ENCODE results near the gene HMGXB4.

The HMGXB4 gene

GRCh38 chr22:35327690-35328471 lies 70.6 kb downstream of the HMGXB4 start:
- no peaks in the 10 kb centered on the region for H4K20me1 ChIP-seq (ENCODE audit: control insufficient read depth, insufficient read depth, low read depth, low read length)
- H3K79me2 ChIP-seq (ENCODE audit: control insufficient read depth, low read length) = no peaks in the 10 kb centered on the region
- no peaks in the 10 kb centered on the region for H3K9me2 ChIP-seq (replicated peaks; ENCODE audit: control insufficient read depth, low read length)
- no peaks in the 10 kb centered on the region for H3K36me3 ChIP-seq (ENCODE audit: control insufficient read depth, low read length)
- H3K4me3 ChIP-seq (ENCODE audit: low read length) = no peak overlapping the region
- H3K27ac ChIP-seq (ENCODE audit: low read depth, low read length) = no peak overlapping the region
- H3K4me1 ChIP-seq (ENCODE audit: control insufficient read depth, low read length) = peaks cover 20% of the 10 kb centered on the region
- H3K27me3 ChIP-seq (ENCODE audit: control insufficient read depth, low read length) = no peaks in the 10 kb centered on the region
- H3K4me2 ChIP-seq (ENCODE audit: low read length) = no peak overlapping the region
- TF ChIP-seq EZH2phosphoT487 (IDR thresholded peaks at IDR 0.05; ENCODE audit: borderline replicate concordance, low read length) (no peak), CTCF (IDR thresholded peaks at IDR 0.05; ENCODE audit: low read depth, low read length, poor library complexity, severe bottlenecking) (no peak)
- H3F3A ChIP-seq (ENCODE audit: control insufficient read depth, insufficient read depth) = peaks cover 2% of the 10 kb centered on the region; the same call in 1 of the 2 replicates
- no peaks in the 10 kb centered on the region for H3K9me3 ChIP-seq (ENCODE audit: control insufficient read depth, insufficient read depth, low read length)

DNA sequence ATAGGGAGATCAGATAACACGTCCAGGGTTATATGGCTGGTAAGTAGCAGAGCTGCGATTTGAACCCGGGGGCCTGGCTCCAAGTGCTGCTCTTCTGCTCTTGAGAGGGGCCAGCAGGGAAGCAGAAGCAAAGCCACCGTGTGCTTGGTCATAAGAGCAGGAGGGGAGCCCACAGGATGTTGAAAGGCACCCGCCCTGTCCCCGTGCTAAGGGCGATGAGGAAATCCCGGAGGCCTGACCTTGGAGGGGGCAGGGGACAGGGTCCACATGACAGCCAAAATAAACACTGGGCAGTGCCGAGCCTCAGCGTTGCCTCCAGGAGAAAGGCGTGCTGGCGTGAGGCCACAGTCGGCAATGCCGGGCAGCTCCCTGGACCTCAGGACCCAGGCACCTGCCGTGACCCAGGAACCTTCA lies 71.2 kb downstream of the HMGXB4 start:
- Histone ChIP-seq H3K36me3 (ENCODE audit: control insufficient read depth, low read length) (no peaks in the 10 kb centered on the region), H4K20me1 (ENCODE audit: control insufficient read depth, insufficient read depth, low read depth, low read length) (no peaks in the 10 kb centered on the region), H3K4me2 (ENCODE audit: low read length) (no peak overlapping the region), H3F3A (ENCODE audit: control insufficient read depth, insufficient read depth) (peaks cover 2% of the 10 kb centered on the region; the same call in 1 of the 2 replicates), H3K4me3 (ENCODE audit: low read length) (no peak overlapping the region), H3K79me2 (ENCODE audit: control insufficient read depth, low read length) (no peaks in the 10 kb centered on the region), H3K27ac (ENCODE audit: low read depth, low read length) (no peak overlapping the region), H3K9me3 (ENCODE audit: control insufficient read depth, insufficient read depth, low read length) (no peaks in the 10 kb centered on the region), H3K9me2 (replicated peaks; ENCODE audit: control insufficient read depth, low read length) (no peaks in the 10 kb centered on the region), H3K4me1 (ENCODE audit: control insufficient read depth, low read length) (peaks cover 20% of the 10 kb centered on the region), H3K27me3 (ENCODE audit: control insufficient read depth, low read length) (no peaks in the 10 kb centered on the region)
- TF ChIP-seq CTCF (IDR thresholded peaks at IDR 0.05; ENCODE audit: low read depth, low read length, poor library complexity, severe bottlenecking) (no peak), EZH2phosphoT487 (IDR thresholded peaks at IDR 0.05; ENCODE audit: borderline replicate concordance, low read length) (no peak)

GRCh38 chr22:35329114-35329847 lies 72.0 kb downstream of the HMGXB4 start:
- Histone ChIP-seq H3K27me3 (ENCODE audit: control insufficient read depth, low read length) (no peaks in the 10 kb centered on the region), H3F3A (ENCODE audit: control insufficient read depth, insufficient read depth) (peaks cover 2% of the 10 kb centered on the region; the same call in 1 of the 2 replicates), H4K20me1 (ENCODE audit: control insufficient read depth, insufficient read depth, low read depth, low read length) (no peaks in the 10 kb centered on the region), H3K79me2 (ENCODE audit: control insufficient read depth, low read length) (no peaks in the 10 kb centered on the region), H3K4me3 (ENCODE audit: low read length) (peak overlapping the region; percentile 40), H3K27ac (ENCODE audit: low read depth, low read length) (no peak overlapping the region), H3K36me3 (ENCODE audit: control insufficient read depth, low read length) (no peaks in the 10 kb centered on the region), H3K9me3 (ENCODE audit: control insufficient read depth, insufficient read depth, low read length) (no peaks in the 10 kb centered on the region), H3K9me2 (replicated peaks; ENCODE audit: control insufficient read depth, low read length) (no peaks in the 10 kb centered on the region), H3K4me2 (ENCODE audit: low read length) (peak overlapping the region; percentile 44), H3K4me1 (ENCODE audit: control insufficient read depth, low read length) (peaks cover 20% of the 10 kb centered on the region)
- TF ChIP-seq EZH2phosphoT487 (IDR thresholded peaks at IDR 0.05; ENCODE audit: borderline replicate concordance, low read length) (no peak), CTCF (IDR thresholded peaks at IDR 0.05; ENCODE audit: low read depth, low read length, poor library complexity, severe bottlenecking) (peak; percentile 14)

Data from DOHH2 (cell line).